MM.1S (cell line): ENCODE results near the gene PACRG.

Experiments
- EZH2 ChIP-seq: fragments of 300-600 bp; sonication (generic); optimal IDR thresholded peaks from 2 replicates; pipeline ENCODE3; 2017; ENCODE audit warnings: low read depth, mild to moderate bottlenecking, antibody characterized with exemption, low read length, mixed read lengths
- TF ChIP-seq, protein P1 (sequence below): fragments of 300-600 bp; sonication (generic); IDR thresholded peaks from 2 replicates; pipeline ENCODE4 v1.5.1; 2016; ENCODE audit warnings: antibody characterized with exemption, low read length, mixed read lengths

- TF ChIP-seq, protein P1, sequence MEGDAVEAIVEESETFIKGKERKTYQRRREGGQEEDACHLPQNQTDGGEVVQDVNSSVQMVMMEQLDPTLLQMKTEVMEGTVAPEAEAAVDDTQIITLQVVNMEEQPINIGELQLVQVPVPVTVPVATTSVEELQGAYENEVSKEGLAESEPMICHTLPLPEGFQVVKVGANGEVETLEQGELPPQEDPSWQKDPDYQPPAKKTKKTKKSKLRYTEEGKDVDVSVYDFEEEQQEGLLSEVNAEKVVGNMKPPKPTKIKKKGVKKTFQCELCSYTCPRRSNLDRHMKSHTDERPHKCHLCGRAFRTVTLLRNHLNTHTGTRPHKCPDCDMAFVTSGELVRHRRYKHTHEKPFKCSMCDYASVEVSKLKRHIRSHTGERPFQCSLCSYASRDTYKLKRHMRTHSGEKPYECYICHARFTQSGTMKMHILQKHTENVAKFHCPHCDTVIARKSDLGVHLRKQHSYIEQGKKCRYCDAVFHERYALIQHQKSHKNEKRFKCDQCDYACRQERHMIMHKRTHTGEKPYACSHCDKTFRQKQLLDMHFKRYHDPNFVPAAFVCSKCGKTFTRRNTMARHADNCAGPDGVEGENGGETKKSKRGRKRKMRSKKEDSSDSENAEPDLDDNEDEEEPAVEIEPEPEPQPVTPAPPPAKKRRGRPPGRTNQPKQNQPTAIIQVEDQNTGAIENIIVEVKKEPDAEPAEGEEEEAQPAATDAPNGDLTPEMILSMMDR, result no peak
- no peak for TF ChIP-seq EZH2
Measured at GRCh38 chr6:162713974-162714780, 13.6 kb upstream of the PACRG start.
